RKO (cell line): ENCODE data around the gene TMBIM4.

Source experiments
- DNase-seq: peaks from one replicate; pipeline ENCODE4 v3.0.0-alpha.2; 2016; ENCODE audit warnings: low spot score

The TMBIM4 gene

GRCh38 chr12:66140731-66141130 is 29.1 kb downstream of the TMBIM4 start:
- DNase-seq = peak; percentile 58

GRCh38 chr12:66139328-66139727 is 30.5 kb downstream of the TMBIM4 start:
- no peak for DNase-seq

GRCh38 chr12:66137937-66138336 is 31.9 kb downstream of the TMBIM4 start:
- no peak for DNase-seq

GRCh38 chr12:66132408-66132807 is 37.4 kb downstream of the TMBIM4 start:
- peak; percentile 95 for DNase-seq

GRCh38 chr12:66131067-66131688 is 38.6 kb downstream of the TMBIM4 start:
- DNase-seq = peak; percentile 51

- DNase-seq = peak; percentile 93
These were observed 39.3 kb downstream of the TMBIM4 start, which contains the start of gene LLPH for GRCh38 chr12:66130267-66131066. TSS of gene LLPH (minus strand) at chr12:66130750. CDS start at chr12:66129106, 1,644 bp downstream.

- peak; percentile 62 for DNase-seq
These were observed 39.9 kb downstream of the TMBIM4 start for GRCh38 chr12:66129934-66130266.

GRCh38 chr12:66127650-66128049 is 42.1 kb downstream of the TMBIM4 start:
- DNase-seq = no peak

GRCh38 chr12:66120477-66120876 is 49.3 kb downstream of the TMBIM4 start:
- peak; percentile 37 for DNase-seq

- no peak for DNase-seq
These were observed 49.9 kb downstream of the TMBIM4 start for GRCh38 chr12:66119870-66120241.

- no peak for DNase-seq
These were observed 50.4 kb downstream of the TMBIM4 start for GRCh38 chr12:66119229-66119869.

GRCh38 chr12:66118240-66118891 is 51.4 kb downstream of the TMBIM4 start:
- peak; percentile 67 for DNase-seq

GRCh38 chr12:66117242-66117641 is 52.6 kb downstream of the TMBIM4 start:
- DNase-seq = peak; percentile 47

- no peak for DNase-seq
These were observed 54.7 kb downstream of the TMBIM4 start for GRCh38 chr12:66115071-66115600.

GRCh38 chr12:66113471-66113870 is 56.3 kb downstream of the TMBIM4 start:
- no peak for DNase-seq

- DNase-seq = no peak
These were observed 58.2 kb downstream of the TMBIM4 start for GRCh38 chr12:66111605-66112004.

GRCh38 chr12:66109056-66109455 is 60.7 kb downstream of the TMBIM4 start:
- no peak for DNase-seq

GRCh38 chr12:66108386-66108785 is 61.4 kb downstream of the TMBIM4 start:
- no peak for DNase-seq

GRCh38 chr12:66107451-66107915 is 62.3 kb downstream of the TMBIM4 start:
- DNase-seq = peak; percentile 95

- DNase-seq = no peak
These were observed 66.5 kb downstream of the TMBIM4 start for GRCh38 chr12:66103016-66103913.
